ENCODE measurements around the gene SP100.

GRCh38 chr2:230498506-230499107, 82.6 kb downstream of the SP100 start:
- no peak for TF ChIP-seq CTCF (IDR thresholded peaks at IDR 0.05; ENCODE audit: insufficient read depth, low read depth, low read length)
- TF ChIP-seq EZH2 (IDR thresholded peaks at IDR 0.05; ENCODE audit: insufficient read depth, low read length), result no peak

All from astrocyte (in vitro differentiated cells and primary cell).